ENCODE measurements around the gene IFRD2. TPM values are rescaled to one million over a fixed set of nuclear protein-coding genes. Genes with fewer than 3 reads are reported as not detected.
A peak's percentile ranks its signal among the peaks of the same experiment; 100 is the strongest.
"Not testable (repeated sequence)": the region's sequence is repeated elsewhere in the genome, so short reads cannot be mapped to it uniquely, and the experiment has no call there.

IFRD2 gene
- total RNA-seq, 1 experiment from 2014 or later, result 50.4 TPM

GRCh38 chr3:50286322-50287227 lies 5.7 kb downstream of the IFRD2 start:
- DNase-seq (ENCODE audit: low read depth), result no peak

- DNase-seq (ENCODE audit: low read depth), result not testable (repeated sequence)
These were observed 8.1 kb downstream of the IFRD2 start for GRCh38 chr3:50284121-50284520.

- DNase-seq (ENCODE audit: low read depth), result no peak
These were observed 12.8 kb downstream of the IFRD2 start for GRCh38 chr3:50279255-50280016.

GRCh38 chr3:50278880-50279224 lies 13.4 kb downstream of the IFRD2 start, which contains the start of gene LSMEM2:
Gene LSMEM2, plus strand, starts transcription at chr3:50279087. Its CDS starts 27 bp downstream, at chr3:50279114.
- DNase-seq (ENCODE audit: low read depth), result no peak

- DNase-seq (ENCODE audit: low read depth), result no peak
These were observed 13.9 kb downstream of the IFRD2 start for GRCh38 chr3:50278123-50278879.

- DNase-seq (ENCODE audit: low read depth), result no peak
These were observed 15.5 kb downstream of the IFRD2 start for GRCh38 chr3:50276762-50277101.

GRCh38 chr3:50275996-50276761 lies 16.1 kb downstream of the IFRD2 start:
- DNase-seq (ENCODE audit: low read depth), result no peak

- no peak for DNase-seq (ENCODE audit: low read depth)
These were observed 16.9 kb downstream of the IFRD2 start for GRCh38 chr3:50275141-50275995.

GRCh38 chr3:50274371-50275104 lies 17.7 kb downstream of the IFRD2 start:
- peak; percentile 35 for DNase-seq (ENCODE audit: low read depth)

- DNase-seq (ENCODE audit: low read depth), result no peak
These were observed 18.6 kb downstream of the IFRD2 start for GRCh38 chr3:50273689-50274065.

GRCh38 chr3:50272911-50273688 lies 19.1 kb downstream of the IFRD2 start:
- peak; percentile 70 for DNase-seq (ENCODE audit: low read depth)

GRCh38 chr3:50272538-50272910 lies 19.7 kb downstream of the IFRD2 start:
- not testable (repeated sequence) for DNase-seq (ENCODE audit: low read depth)

GRCh38 chr3:50271314-50271936 lies 20.8 kb downstream of the IFRD2 start:
- DNase-seq (ENCODE audit: low read depth), result no peak

GRCh38 chr3:50270422-50271224 lies 21.6 kb downstream of the IFRD2 start:
- DNase-seq (ENCODE audit: low read depth), result peak; percentile 37

GRCh38 chr3:50269977-50270413 lies 22.2 kb downstream of the IFRD2 start:
- peak; percentile 80 for DNase-seq (ENCODE audit: low read depth)

- DNase-seq (ENCODE audit: low read depth), result no peak
These were observed 22.8 kb downstream of the IFRD2 start for GRCh38 chr3:50269460-50269859.

GRCh38 chr3:50268703-50269451 lies 23.4 kb downstream of the IFRD2 start, which contains the start of gene SEMA3B:
Gene SEMA3B, plus strand, starts transcription at chr3:50269147. Its CDS starts 94 bp downstream, at chr3:50269241.
- peak; percentile 88 for DNase-seq (ENCODE audit: low read depth)

Measured in M059J (cell line).